Measurements from ENCODE around the gene LRRC46. TPM values are rescaled to one million over a fixed set of nuclear protein-coding genes. Genes with fewer than 3 reads are reported as not detected.

LRRC46 gene
- total and polyA plus RNA-seq, 2 of the 13 experiments (the other 11 are each of a cell fraction or from before 2014, with no cell fraction given): 0.09 TPM

GRCh38 chr17:47831003-47831933 lies at the start of gene LRRC46, which contains the start of gene MRPL10 (continued):
- TF ChIP-seq TFAP4 (IDR thresholded peaks at IDR 0.05; ENCODE audit: borderline replicate concordance, low read depth): no peak; the same call in 1 of the 2 replicates
- TF ChIP-seq ZFP36L1 (CRISPR knock-in tag; IDR thresholded peaks at IDR 0.05): peak; percentile 23; the same call in 1 of the 2 replicates
- TF ChIP-seq ZBTB25 (CRISPR knock-in tag; IDR thresholded peaks at IDR 0.05): peak; percentile 91
- peak; percentile 41; the same call in 1 of the 2 replicates for TF ChIP-seq HOXD1 (CRISPR knock-in tag; IDR thresholded peaks at IDR 0.05)
- 0 out of 2 replicates have a peak, but pooled peaks have one; percentile 3 for TF ChIP-seq NFE2L2 (IDR thresholded peaks at IDR 0.05; ENCODE audit: low read length)
- peak; percentile 84 for TF ChIP-seq TEAD3 (CRISPR knock-in tag; optimal IDR thresholded peaks at IDR 0.05; ENCODE audit: borderline replicate concordance)
- TF ChIP-seq LBX2 (CRISPR knock-in tag; IDR thresholded peaks at IDR 0.05; ENCODE audit: borderline replicate concordance): peak; percentile 43; the same call in 1 of the 2 replicates
- TF ChIP-seq GTF3A (CRISPR knock-in tag; conservative IDR thresholded peaks at IDR 0.05): no peak
- TF ChIP-seq ZNF780A (CRISPR knock-in tag; IDR thresholded peaks at IDR 0.05): no peak
- TF ChIP-seq ZNF576 (CRISPR knock-in tag; IDR thresholded peaks at IDR 0.05): no peak
- TF ChIP-seq SOX6 (IDR thresholded peaks at IDR 0.05): no peak
- TF ChIP-seq SOX6 (CRISPR knock-in tag; IDR thresholded peaks at IDR 0.05): peak; percentile 74
- TF ChIP-seq SMAD1 (CRISPR knock-in tag; IDR thresholded peaks at IDR 0.05; ENCODE audit: borderline replicate concordance, low read depth): peak; percentile 63; the same call in 1 of the 2 replicates
- TF ChIP-seq HOMEZ (CRISPR knock-in tag; IDR thresholded peaks at IDR 0.05; ENCODE audit: low read depth): peak; percentile 63
- TF ChIP-seq BRF2 (CRISPR knock-in tag; IDR thresholded peaks at IDR 0.05): no peak
- TF ChIP-seq ZNF232 (CRISPR knock-in tag; IDR thresholded peaks at IDR 0.05; ENCODE audit: borderline replicate concordance): peak; percentile 56; the same call in 1 of the 2 replicates
- TF ChIP-seq CENPT (CRISPR knock-in tag; IDR thresholded peaks at IDR 0.05; ENCODE audit: low read depth): no peak
- TF ChIP-seq ELF3 (CRISPR knock-in tag; IDR thresholded peaks at IDR 0.05): peak; percentile 95
- TF ChIP-seq TRIM22 (IDR thresholded peaks at IDR 0.05): no peak
- no peak for TF ChIP-seq PTBP1 (IDR thresholded peaks at IDR 0.05; ENCODE audit: low read depth, low read length, poor library complexity, severe bottlenecking)
- peak; percentile 20 for TF ChIP-seq U2AF1 (optimal IDR thresholded peaks at IDR 0.05; ENCODE audit: low read depth, low read length)
- TF ChIP-seq CCAR2 (optimal IDR thresholded peaks at IDR 0.05; ENCODE audit: low read depth, low read length): no peak
- TF ChIP-seq ZNF7 (CRISPR knock-in tag; IDR thresholded peaks at IDR 0.05): no peak

Measured in HepG2 (cell line).